22Rv1 (cell line): ENCODE data around the gene KAT14.
"Not testable (repeated sequence)": the region's sequence is repeated elsewhere in the genome, so short reads cannot be mapped to it uniquely, and the experiment has no call there.

Experiments
- CTCF ChIP-seq: fragments of 450-650 bp; IDR thresholded peaks from 2 replicates; pipeline ENCODE4 v1.5.1; 2017; ENCODE audit warnings: mild to moderate bottlenecking
- ZFX ChIP-seq: fragments of 450-650 bp; IDR thresholded peaks from 2 replicates; pipeline ENCODE4 v1.6.1; 2017; ENCODE audit warnings: antibody characterized with exemption, borderline replicate concordance

- TF ChIP-seq CTCF, ZFX: not testable (repeated sequence)
Observed at GRCh38 chr20:18100569-18100968, 37.1 kb upstream of the KAT14 start.
